K562 (cell line): ENCODE results near the gene SF3B4. TPM values are rescaled to one million over a fixed set of nuclear protein-coding genes. Genes with fewer than 3 reads are reported as not detected.

ENCODE experiments used
- CREB3L1 ChIP-seq: fragments of 450-650 bp; IDR thresholded peaks from 2 replicates; pipeline ENCODE4 v1.6.1; 2014; ENCODE audit warnings: low read depth, mild to moderate bottlenecking, moderate library complexity, borderline replicate concordance
- E2F4 ChIP-seq: sonication (generic); formaldehyde crosslinking; IDR thresholded peaks from 2 replicates; pipeline ENCODE4 v1.8.0; 2022; ENCODE audit warnings: mild to moderate bottlenecking, low read depth, missing genetic modification reagents
- GTF2B ChIP-seq: IDR thresholded peaks from 2 replicates; pipeline ENCODE4 v1.6.1; 2011; ENCODE audit not compliant: insufficient read length; ENCODE audit errors: extremely low read depth
- HMBOX1 ChIP-seq: sonication (generic); IDR thresholded peaks from 2 replicates; pipeline ENCODE4 v1.6.1; 2016
- KDM4B ChIP-seq, 2 experiments: fragments of 450-650 bp in 1 of 2; sonication (generic) in 1 of 2; IDR thresholded peaks; 2 replicates each; pipeline ENCODE4 v1.6.1; 2016 to 2017; ENCODE audit warnings: borderline replicate concordance in 2 of 2, antibody characterized with exemption in 1 of 2, low read depth in 1 of 2, mild to moderate bottlenecking in 1 of 2
- KDM5B ChIP-seq: fragments of 200-600 bp; sonication (generic); IDR thresholded peaks from 2 replicates; pipeline ENCODE4 v1.6.1; 2012; ENCODE audit warnings: low read depth, mild to moderate bottlenecking, moderate library complexity, low read length, control low read depth, inconsistent platforms; ENCODE audit not compliant: insufficient replicate concordance
- MTF1 ChIP-seq: fragments of 250-450 bp; sonication (Bioruptor Pico); IDR thresholded peaks from 2 replicates; pipeline ENCODE4 v1.9.0; 2021; ENCODE audit warnings: moderate library complexity, mild to moderate bottlenecking, inconsistent platforms, borderline replicate concordance
- NFE2 ChIP-seq: IDR thresholded peaks from 2 replicates; pipeline ENCODE4 v1.6.1; 2014; ENCODE audit warnings: antibody characterized with exemption, low read depth
- PBX2 ChIP-seq, 2 experiments: IDR thresholded peaks in 1 of 2; conservative IDR thresholded peaks in 1 of 2; 2 replicates each; pipeline ENCODE4 v1.6.1; 2016; ENCODE audit warnings: low read depth in 2 of 2, mild to moderate bottlenecking in 1 of 2, missing compliant biosample characterization in 1 of 2, missing genetic modification characterization in 1 of 2, moderate library complexity in 1 of 2
- PML ChIP-seq: IDR thresholded peaks from 2 replicates; pipeline ENCODE4 v1.6.1; 2012; ENCODE audit warnings: low read length, inconsistent platforms
- SP2 ChIP-seq: IDR thresholded peaks from 2 replicates; pipeline ENCODE4 v1.6.1; 2011; ENCODE audit warnings: mild to moderate bottlenecking, low read depth, low read length, moderate library complexity; ENCODE audit not compliant: poor library complexity, severe bottlenecking; ENCODE audit errors: extremely low read depth
- TBP ChIP-seq: optimal IDR thresholded peaks from 2 replicates; pipeline ENCODE3; 2011; ENCODE audit warnings: low read depth, low read length, improper control_type of control experiment
- YBX1 ChIP-seq: fragments of 450-650 bp; IDR thresholded peaks from 2 replicates; pipeline ENCODE4 v1.7.1; 2016; ENCODE audit warnings: mild to moderate bottlenecking
- ZFP91 ChIP-seq: sonication (generic); formaldehyde crosslinking; IDR thresholded peaks from 2 replicates; pipeline ENCODE4 v1.8.0; 2022; ENCODE audit warnings: mild to moderate bottlenecking, missing genetic modification reagents
- ZNF511 ChIP-seq: sonication (generic); formaldehyde crosslinking; IDR thresholded peaks from 2 replicates; pipeline ENCODE4 v1.8.0; 2022; ENCODE audit warnings: mild to moderate bottlenecking, missing genetic modification reagents
- polyA plus RNA-seq, 8 experiments: library from polyadenylated mRNA; depleted of rRNA in 4 of 8; stranded (reverse) in 5 of 8; unstranded in 3 of 8; fragments of >200 nt; fragmentation: Nextera tagmentation in 2 of 8; fragmentation: Illumina TruSeq in 1 of 8; extraction: Ambion mirVana in 2 of 8; extraction: Trizol in 1 of 8; gene quantifications; 2 replicates each; pipeline versions ENCODE4 v1.2.1 to v1.2.3, GENCODE V29; 2011 to 2014; ENCODE audit warnings: inconsistent platforms in 1 of 8, missing spikeins in 1 of 8
- total RNA-seq, 7 experiments: library from RNA; depleted of rRNA in 6 of 7; stranded (reverse); fragments of >200 nt in 6 of 7; fragmentation: Illumina TruSeq in 2 of 7; extraction: Trizol in 2 of 7; gene quantifications; 2 replicates each; pipeline versions ENCODE4 v1.2.1 to v1.2.3, GENCODE V29; 2011 to 2021; ENCODE audit warnings: low replicate concordance in 1 of 7

SF3B4 gene
- total and polyA plus RNA-seq, 9 of the 15 experiments (the other 6 are each of a cell fraction or from before 2014, with no cell fraction given), result 3.0 to 88.0 (median 26.1) TPM

GRCh38 chr1:149927563-149928400 lies at the start of gene SF3B4 (continued):
- TF ChIP-seq ZNF511 (CRISPR knock-in tag) (no peak), HMBOX1 (no peak), SP2 (no peak), MTF1 (CRISPR knock-in tag) (no peak), KDM4B (IDR thresholded peaks at IDR 0.05; ENCODE audit: borderline replicate concordance in 2 of 2, low read depth in 1 of 2) (peak in 1 of 2 experiments; percentile 87; a peak in 1 of 4 replicates), TBP (peak; percentile 69), NFE2 (no peak), YBX1 (no peak), ZFP91 (CRISPR knock-in tag) (no peak), PML (peak; percentile 90), PBX2 (CRISPR knock-in tag; IDR thresholded peaks at IDR 0.05; ENCODE audit: low read depth) (no peak), PBX2 (tag; conservative IDR thresholded peaks at IDR 0.05; ENCODE audit: low read depth) (peak; percentile 12; the same call in 1 of the 2 replicates), E2F4 (CRISPR knock-in tag) (0 out of 2 replicates have a peak, but pooled peaks have one; percentile 29), KDM5B (peak; percentile 90), CREB3L1 (peak; percentile 46; the same call in 1 of the 2 replicates), GTF2B (peak; percentile 37)
